Activated CD4-positive, alpha-beta T cell treated with anti-CD3 and anti-CD28 coated beads for 48 hours (primary cell): Measurements from ENCODE around the gene TTC23L.

Experiments used
- DNase-seq: peaks from one replicate; pipeline ENCODE4 v3.0.0-alpha.2; 2020

The TTC23L gene

GRCh38 chr5:34833976-34834793 is 4.8 kb upstream of the TTC23L start:
- DNase-seq: no peak

GRCh38 chr5:34834794-34835089 is 4.2 kb upstream of the TTC23L start:
- DNase-seq: no peak

- no peak for DNase-seq
Measured at GRCh38 chr5:34835664-34836063, 3.3 kb upstream of the TTC23L start.

GRCh38 chr5:34841816-34842215 is 2.9 kb downstream of the TTC23L start:
- DNase-seq: no peak

- DNase-seq: no peak
Measured at GRCh38 chr5:34842554-34842953, 3.6 kb downstream of the TTC23L start.

- no peak for DNase-seq
Measured at GRCh38 chr5:34843497-34843896, 4.5 kb downstream of the TTC23L start.

GRCh38 chr5:34844106-34844505 is 5.1 kb downstream of the TTC23L start:
- no peak for DNase-seq

- no peak for DNase-seq
Measured at GRCh38 chr5:34844999-34845398, 6.0 kb downstream of the TTC23L start.

- no peak for DNase-seq
Measured at GRCh38 chr5:34847056-34847455, 8.1 kb downstream of the TTC23L start.

- DNase-seq: no peak
Measured at GRCh38 chr5:34847552-34847951, 8.6 kb downstream of the TTC23L start.

GRCh38 chr5:34848230-34848629 is 9.3 kb downstream of the TTC23L start:
- DNase-seq: no peak

- DNase-seq: no peak
Measured at GRCh38 chr5:34849253-34849652, 10.3 kb downstream of the TTC23L start.

GRCh38 chr5:34854459-34855174 is 15.7 kb downstream of the TTC23L start:
- no peak for DNase-seq

GRCh38 chr5:34857161-34857560 is 18.2 kb downstream of the TTC23L start:
- no peak for DNase-seq

GRCh38 chr5:34857894-34858293 is 18.9 kb downstream of the TTC23L start:
- DNase-seq: no peak

GRCh38 chr5:34858790-34859189 is 19.8 kb downstream of the TTC23L start:
- DNase-seq: no peak

GRCh38 chr5:34859253-34859652 is 20.3 kb downstream of the TTC23L start:
- no peak for DNase-seq

GRCh38 chr5:34863946-34864345 is 25.0 kb downstream of the TTC23L start:
- no peak for DNase-seq

GRCh38 chr5:34865091-34865490 is 26.1 kb downstream of the TTC23L start:
- no peak for DNase-seq

GRCh38 chr5:34866989-34867471 is 28.1 kb downstream of the TTC23L start:
- no peak for DNase-seq

- no peak for DNase-seq
Measured at GRCh38 chr5:34867660-34868059, 28.7 kb downstream of the TTC23L start.

GRCh38 chr5:34868791-34869190 is 29.8 kb downstream of the TTC23L start:
- no peak for DNase-seq

- no peak for DNase-seq
Measured at GRCh38 chr5:34869256-34869655, 30.3 kb downstream of the TTC23L start.

GRCh38 chr5:34870382-34870781 is 31.4 kb downstream of the TTC23L start:
- DNase-seq: no peak

GRCh38 chr5:34876275-34876674 is 37.3 kb downstream of the TTC23L start:
- no peak for DNase-seq
